Measurements from ENCODE around the gene MTA2.
A peak's percentile ranks its signal among the peaks of the same experiment; 100 is the strongest.

MTA2 gene

GRCh38 chr11:62548545-62549335 lies 52.9 kb downstream of the MTA2 start:
- Histone ChIP-seq H3K27me3 (ENCODE audit: insufficient read depth, low read length, poor library complexity, severe bottlenecking) (no peaks in the 10 kb centered on the region), H3K36me3 (ENCODE audit: insufficient read depth, low read length) (no peaks in the 10 kb centered on the region), H3K4me3 (ENCODE audit: low read length, poor library complexity, severe bottlenecking) (no peak overlapping the region), H3K4me2 (ENCODE audit: low read depth, low read length, poor library complexity, severe bottlenecking) (no peak overlapping the region), H3F3A (ENCODE audit: low read depth) (no peaks in the 10 kb centered on the region), H4K20me1 (ENCODE audit: insufficient read depth, low read length, poor library complexity, severe bottlenecking) (no peaks in the 10 kb centered on the region), H3K9me3 (ENCODE audit: insufficient read depth, low read depth, low read length) (no peaks in the 10 kb centered on the region), H3K79me2 (ENCODE audit: insufficient read depth, low read length) (peaks cover 8% of the 10 kb centered on the region; the same call in 1 of the 2 replicates), H3K4me1 (ENCODE audit: insufficient read depth, low read length, poor library complexity, severe bottlenecking) (peaks cover 46% of the 10 kb centered on the region), H3K9me2 (replicated peaks; ENCODE audit: low read depth, low read length) (no peaks in the 10 kb centered on the region), H3K9ac (ENCODE audit: low read depth, low read length, poor library complexity, severe bottlenecking) (no peak overlapping the region), H2AFZ (ENCODE audit: low read length) (no peak overlapping the region)
- TF ChIP-seq CTCF (conservative IDR thresholded peaks at IDR 0.05; ENCODE audit: low read length) = no peak

GRCh38 chr11:62547691-62548281 lies 53.9 kb downstream of the MTA2 start:
- Histone ChIP-seq H4K20me1 (ENCODE audit: insufficient read depth, low read length, poor library complexity, severe bottlenecking) (no peaks in the 10 kb centered on the region), H3K27me3 (ENCODE audit: insufficient read depth, low read length, poor library complexity, severe bottlenecking) (no peaks in the 10 kb centered on the region), H3K9ac (ENCODE audit: low read depth, low read length, poor library complexity, severe bottlenecking) (no peak overlapping the region), H3F3A (ENCODE audit: low read depth) (no peaks in the 10 kb centered on the region), H3K9me2 (replicated peaks; ENCODE audit: low read depth, low read length) (no peaks in the 10 kb centered on the region), H3K9me3 (ENCODE audit: insufficient read depth, low read depth, low read length) (no peaks in the 10 kb centered on the region), H3K36me3 (ENCODE audit: insufficient read depth, low read length) (no peaks in the 10 kb centered on the region), H3K4me1 (ENCODE audit: insufficient read depth, low read length, poor library complexity, severe bottlenecking) (peaks cover 46% of the 10 kb centered on the region), H3K4me2 (ENCODE audit: low read depth, low read length, poor library complexity, severe bottlenecking) (no peak overlapping the region), H3K79me2 (ENCODE audit: insufficient read depth, low read length) (peaks cover 6% of the 10 kb centered on the region; the same call in 1 of the 2 replicates), H2AFZ (ENCODE audit: low read length) (no peak overlapping the region), H3K4me3 (ENCODE audit: low read length, poor library complexity, severe bottlenecking) (no peak overlapping the region)
- TF ChIP-seq CTCF (conservative IDR thresholded peaks at IDR 0.05; ENCODE audit: low read length) (no peak), EZH2phosphoT487 (IDR thresholded peaks at IDR 0.05; ENCODE audit: borderline replicate concordance) (no peak)

GRCh38 chr11:62546929-62547625 lies 54.6 kb downstream of the MTA2 start:
- Histone ChIP-seq H3K4me3 (ENCODE audit: low read length, poor library complexity, severe bottlenecking) (peak overlapping the region; percentile 80), H3K4me1 (ENCODE audit: insufficient read depth, low read length, poor library complexity, severe bottlenecking) (peaks cover 46% of the 10 kb centered on the region), H3K4me2 (ENCODE audit: low read depth, low read length, poor library complexity, severe bottlenecking) (peak overlapping the region; percentile 77), H3F3A (ENCODE audit: low read depth) (no peaks in the 10 kb centered on the region), H3K9me3 (ENCODE audit: insufficient read depth, low read depth, low read length) (no peaks in the 10 kb centered on the region), H3K27me3 (ENCODE audit: insufficient read depth, low read length, poor library complexity, severe bottlenecking) (no peaks in the 10 kb centered on the region), H3K79me2 (ENCODE audit: insufficient read depth, low read length) (peaks cover 10% of the 10 kb centered on the region; the same call in 1 of the 2 replicates), H4K20me1 (ENCODE audit: insufficient read depth, low read length, poor library complexity, severe bottlenecking) (no peaks in the 10 kb centered on the region), H3K36me3 (ENCODE audit: insufficient read depth, low read length) (no peaks in the 10 kb centered on the region), H3K9ac (ENCODE audit: low read depth, low read length, poor library complexity, severe bottlenecking) (peak overlapping the region; percentile 75), H3K9me2 (replicated peaks; ENCODE audit: low read depth, low read length) (no peaks in the 10 kb centered on the region), H2AFZ (ENCODE audit: low read length) (0 out of 2 replicates have a peak overlapping the region, but pooled peaks have one; percentile 83)
- TF ChIP-seq EZH2phosphoT487 (IDR thresholded peaks at IDR 0.05; ENCODE audit: borderline replicate concordance) (no peak), CTCF (conservative IDR thresholded peaks at IDR 0.05; ENCODE audit: low read length) (no peak)

Measured in Loucy (cell line).